ENCODE data around the gene TRIM8. TPM values are rescaled to one million over a fixed set of nuclear protein-coding genes. Genes with fewer than 3 reads are reported as not detected.

The TRIM8 gene
- total RNA-seq, 1 donor from 2014 or later: 31.4 TPM

- peaks cover 33% of the 10 kb centered on the region for H3K79me2 ChIP-seq (ENCODE audit: low read depth)
- H3K27me3 ChIP-seq: no peaks in the 10 kb centered on the region
- H3K9ac ChIP-seq: no peak overlapping the region
- no peak overlapping the region for H3K4me2 ChIP-seq
- no peaks in the 10 kb centered on the region for H3K9me3 ChIP-seq (ENCODE audit: low read depth)
- TF ChIP-seq CTCF (IDR thresholded peaks at IDR 0.05) (no peak), EZH2 (IDR thresholded peaks at IDR 0.05) (no peak), EZH2phosphoT487 (IDR thresholded peaks at IDR 0.05) (no peak)
- Mint-ChIP-seq H3K9me3 (no peaks in the 10 kb centered on the region), H3K27me3 (ENCODE audit: insufficient read depth, low read depth) (peaks cover 2% of the 10 kb centered on the region), H3K27ac (no peak overlapping the region), H3K4me1 (peaks cover 27% of the 10 kb centered on the region), H3K4me3 (no peak overlapping the region), H3K36me3 (peaks cover 27% of the 10 kb centered on the region)
- H2AFZ ChIP-seq (replicated peaks): no peak overlapping the region
- peaks cover 40% of the 10 kb centered on the region for H4K20me1 ChIP-seq (ENCODE audit: low read depth)
- no peak overlapping the region for H3K4me3 ChIP-seq
- peaks cover 21% of the 10 kb centered on the region for H3F3A ChIP-seq (ENCODE audit: low read depth)
- no peak overlapping the region for H3K27ac ChIP-seq
- H3K36me3 ChIP-seq: no peaks in the 10 kb centered on the region
- H3K4me1 ChIP-seq: peaks cover 22% of the 10 kb centered on the region
- DNase-seq (ENCODE audit: low spot score): no peak
Observed at GRCh38 chr10:102656026-102656425, 11.7 kb downstream of the TRIM8 start.

- Histone ChIP-seq H3K9ac (no peak overlapping the region), H4K20me1 (ENCODE audit: low read depth) (peaks cover 32% of the 10 kb centered on the region), H3K4me3 (no peak overlapping the region), H3K9me3 (ENCODE audit: low read depth) (no peaks in the 10 kb centered on the region), H3K27ac (no peak overlapping the region), H3K4me1 (peaks cover 19% of the 10 kb centered on the region), H3F3A (ENCODE audit: low read depth) (peaks cover 21% of the 10 kb centered on the region), H3K27me3 (no peaks in the 10 kb centered on the region), H3K4me2 (no peak overlapping the region), H2AFZ (replicated peaks) (no peak overlapping the region), H3K36me3 (no peaks in the 10 kb centered on the region), H3K79me2 (ENCODE audit: low read depth) (peaks cover 24% of the 10 kb centered on the region)
- Mint-ChIP-seq H3K4me3 (no peak overlapping the region), H3K4me1 (peaks cover 28% of the 10 kb centered on the region), H3K9me3 (no peaks in the 10 kb centered on the region), H3K27me3 (ENCODE audit: insufficient read depth, low read depth) (peaks cover 5% of the 10 kb centered on the region), H3K36me3 (peaks cover 27% of the 10 kb centered on the region), H3K27ac (no peak overlapping the region)
- TF ChIP-seq CTCF (IDR thresholded peaks at IDR 0.05) (no peak), EZH2phosphoT487 (IDR thresholded peaks at IDR 0.05) (no peak), EZH2 (IDR thresholded peaks at IDR 0.05) (no peak)
- DNase-seq (ENCODE audit: low spot score): no peak
Observed at GRCh38 chr10:102656791-102657371, 12.6 kb downstream of the TRIM8 start.

GRCh38 chr10:102657451-102657850 is 13.2 kb downstream of the TRIM8 start:
- Histone ChIP-seq H2AFZ (replicated peaks) (no peak overlapping the region), H3K4me1 (peaks cover 14% of the 10 kb centered on the region), H3K4me2 (no peak overlapping the region), H3K4me3 (no peak overlapping the region), H4K20me1 (ENCODE audit: low read depth) (peaks cover 26% of the 10 kb centered on the region), H3K9me3 (ENCODE audit: low read depth) (no peaks in the 10 kb centered on the region), H3K27ac (no peak overlapping the region), H3F3A (ENCODE audit: low read depth) (peaks cover 21% of the 10 kb centered on the region), H3K9ac (no peak overlapping the region), H3K27me3 (no peaks in the 10 kb centered on the region), H3K79me2 (ENCODE audit: low read depth) (peaks cover 19% of the 10 kb centered on the region), H3K36me3 (no peaks in the 10 kb centered on the region)
- H3K4me3 Mint-ChIP-seq: no peak overlapping the region
- peaks cover 27% of the 10 kb centered on the region for H3K36me3 Mint-ChIP-seq
- peaks cover 24% of the 10 kb centered on the region for H3K4me1 Mint-ChIP-seq
- H3K27ac Mint-ChIP-seq: no peak overlapping the region
- TF ChIP-seq CTCF (IDR thresholded peaks at IDR 0.05): no peak
- no peak for TF ChIP-seq EZH2phosphoT487 (IDR thresholded peaks at IDR 0.05)
- DNase-seq (ENCODE audit: low spot score): no peak
- H3K27me3 Mint-ChIP-seq (ENCODE audit: insufficient read depth, low read depth): peaks cover 5% of the 10 kb centered on the region
- H3K9me3 Mint-ChIP-seq: no peaks in the 10 kb centered on the region

All from neural progenitor cell (in vitro differentiated cells).